ENCODE results near the gene TRIM26.

The TRIM26 gene

DNA sequence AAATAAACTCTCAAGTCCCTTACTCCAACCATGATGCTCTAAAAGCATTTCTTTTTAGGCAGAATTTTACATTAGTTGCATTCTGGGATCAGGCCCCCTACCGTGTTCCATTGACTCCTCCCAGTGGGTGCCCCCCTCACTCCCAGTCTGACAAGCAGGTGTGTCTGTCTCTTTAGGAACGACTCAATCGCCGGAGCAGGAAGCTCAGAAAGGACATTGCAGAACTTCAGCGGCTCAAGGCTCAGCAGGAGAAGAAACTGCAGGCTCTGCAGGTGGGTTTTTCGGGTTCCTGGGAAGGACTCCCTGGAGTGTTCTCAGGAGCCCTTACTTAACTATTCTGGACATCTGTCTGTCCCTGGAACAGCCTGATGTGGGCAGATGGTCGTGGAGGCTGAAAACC lies 67.4 kb downstream of the TRIM26 start:
- H3F3A ChIP-seq (ENCODE audit: insufficient read depth): no peaks in the 10 kb centered on the region

DNA sequence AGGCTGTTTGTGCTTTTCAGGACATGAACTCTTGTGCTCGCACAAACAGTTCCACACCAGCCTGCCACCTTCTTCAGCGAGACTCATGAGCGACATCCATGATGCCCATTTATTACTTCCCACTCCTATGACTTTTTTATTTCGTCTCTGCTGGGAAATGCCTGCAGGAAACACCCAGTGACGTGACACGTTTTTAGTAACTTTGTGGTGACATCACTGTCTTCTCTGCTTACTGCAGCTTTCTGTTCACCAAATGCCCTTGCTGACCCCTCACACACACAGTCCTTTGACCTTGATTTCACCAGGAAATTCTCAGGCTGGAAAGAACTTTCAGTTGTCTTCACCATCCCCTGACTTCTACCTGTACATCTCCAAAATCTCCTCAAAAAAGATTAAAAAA lies 68.4 kb downstream of the TRIM26 start:
- no peaks in the 10 kb centered on the region for H3F3A ChIP-seq (ENCODE audit: insufficient read depth)
- no peaks in the 10 kb centered on the region for H4K20me1 ChIP-seq (ENCODE audit: low read depth, low read length)
- H3K9ac ChIP-seq (ENCODE audit: low read length): no peak overlapping the region
- no peak overlapping the region for H3K27ac ChIP-seq (ENCODE audit: low read depth, low read length)
- no peaks in the 10 kb centered on the region for H3K36me3 ChIP-seq (ENCODE audit: low read length)
- no peak overlapping the region for H2AFZ ChIP-seq (ENCODE audit: low read depth, low read length, severe bottlenecking)
- no peak overlapping the region for H3K4me3 ChIP-seq (ENCODE audit: insufficient read depth, low read length, poor library complexity, severe bottlenecking)
- H3K4me2 ChIP-seq (ENCODE audit: low read depth, low read length, poor library complexity, severe bottlenecking): no peak overlapping the region
- no peak for TF ChIP-seq EZH2phosphoT487 (conservative IDR thresholded peaks at IDR 0.05; ENCODE audit: low read length)
- TF ChIP-seq, protein P1, sequence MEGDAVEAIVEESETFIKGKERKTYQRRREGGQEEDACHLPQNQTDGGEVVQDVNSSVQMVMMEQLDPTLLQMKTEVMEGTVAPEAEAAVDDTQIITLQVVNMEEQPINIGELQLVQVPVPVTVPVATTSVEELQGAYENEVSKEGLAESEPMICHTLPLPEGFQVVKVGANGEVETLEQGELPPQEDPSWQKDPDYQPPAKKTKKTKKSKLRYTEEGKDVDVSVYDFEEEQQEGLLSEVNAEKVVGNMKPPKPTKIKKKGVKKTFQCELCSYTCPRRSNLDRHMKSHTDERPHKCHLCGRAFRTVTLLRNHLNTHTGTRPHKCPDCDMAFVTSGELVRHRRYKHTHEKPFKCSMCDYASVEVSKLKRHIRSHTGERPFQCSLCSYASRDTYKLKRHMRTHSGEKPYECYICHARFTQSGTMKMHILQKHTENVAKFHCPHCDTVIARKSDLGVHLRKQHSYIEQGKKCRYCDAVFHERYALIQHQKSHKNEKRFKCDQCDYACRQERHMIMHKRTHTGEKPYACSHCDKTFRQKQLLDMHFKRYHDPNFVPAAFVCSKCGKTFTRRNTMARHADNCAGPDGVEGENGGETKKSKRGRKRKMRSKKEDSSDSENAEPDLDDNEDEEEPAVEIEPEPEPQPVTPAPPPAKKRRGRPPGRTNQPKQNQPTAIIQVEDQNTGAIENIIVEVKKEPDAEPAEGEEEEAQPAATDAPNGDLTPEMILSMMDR (IDR thresholded peaks at IDR 0.05; ENCODE audit: insufficient read depth, low read length, poor library complexity, severe bottlenecking): no peak
- 0 out of 2 replicates have a peak, but pooled peaks cover 4% of the 10 kb centered on the region for H3K27me3 ChIP-seq (ENCODE audit: low read length)
- H3K9me2 ChIP-seq (replicated peaks; ENCODE audit: insufficient read depth, low read length): no peaks in the 10 kb centered on the region
- H3K79me2 ChIP-seq (ENCODE audit: insufficient read depth, low read length): no peaks in the 10 kb centered on the region
- no peaks in the 10 kb centered on the region for H3K9me3 ChIP-seq (ENCODE audit: insufficient read depth, low read length)

More for the DNA sequence above, 67.4 kb downstream of the TRIM26 start:
- H3K4me2 ChIP-seq (ENCODE audit: low read depth, low read length, poor library complexity, severe bottlenecking): no peak overlapping the region
- no peak overlapping the region for H2AFZ ChIP-seq (ENCODE audit: low read depth, low read length, severe bottlenecking)
- no peaks in the 10 kb centered on the region for H3K9me3 ChIP-seq (ENCODE audit: insufficient read depth, low read length)
- H4K20me1 ChIP-seq (ENCODE audit: low read depth, low read length): no peaks in the 10 kb centered on the region
- H3K4me3 ChIP-seq (ENCODE audit: insufficient read depth, low read length, poor library complexity, severe bottlenecking): no peak overlapping the region
- TF ChIP-seq, protein P1 (IDR thresholded peaks at IDR 0.05; ENCODE audit: insufficient read depth, low read length, poor library complexity, severe bottlenecking): no peak
- TF ChIP-seq EZH2phosphoT487 (conservative IDR thresholded peaks at IDR 0.05; ENCODE audit: low read length): no peak
- H3K79me2 ChIP-seq (ENCODE audit: insufficient read depth, low read length): no peaks in the 10 kb centered on the region
- H3K9me2 ChIP-seq (replicated peaks; ENCODE audit: insufficient read depth, low read length): no peaks in the 10 kb centered on the region
- H3K36me3 ChIP-seq (ENCODE audit: low read length): no peaks in the 10 kb centered on the region
- 0 out of 2 replicates have a peak, but pooled peaks cover 4% of the 10 kb centered on the region for H3K27me3 ChIP-seq (ENCODE audit: low read length)
- no peak overlapping the region for H3K9ac ChIP-seq (ENCODE audit: low read length)
- H3K27ac ChIP-seq (ENCODE audit: low read depth, low read length): no peak overlapping the region

DNA sequence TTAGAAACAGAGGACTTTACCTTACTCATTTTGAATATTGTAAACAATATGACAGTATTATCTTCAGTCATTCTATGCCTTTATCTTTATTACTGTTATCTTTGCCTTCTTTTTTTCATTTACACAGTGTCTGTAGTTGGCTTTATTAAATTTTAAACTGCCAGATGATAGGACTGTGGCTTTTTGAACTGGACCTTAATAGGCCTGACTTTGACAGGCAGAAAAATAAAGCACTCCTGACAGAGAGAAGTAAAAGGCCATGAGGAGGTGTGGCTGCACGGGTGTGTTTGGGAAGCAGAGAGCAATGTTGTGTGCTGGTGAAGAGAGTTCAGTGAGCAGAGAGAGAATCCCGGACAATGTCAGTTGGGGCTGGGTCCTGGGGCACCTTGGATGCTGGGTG lies 69.4 kb downstream of the TRIM26 start:
- Histone ChIP-seq H3K36me3 (ENCODE audit: low read length) (no peaks in the 10 kb centered on the region), H3K4me3 (ENCODE audit: insufficient read depth, low read length, poor library complexity, severe bottlenecking) (no peak overlapping the region), H3K9me3 (ENCODE audit: insufficient read depth, low read length) (no peaks in the 10 kb centered on the region), H3K9me2 (replicated peaks; ENCODE audit: insufficient read depth, low read length) (no peaks in the 10 kb centered on the region), H3K27me3 (ENCODE audit: low read length) (0 out of 2 replicates have a peak, but pooled peaks cover 4% of the 10 kb centered on the region), H3F3A (ENCODE audit: insufficient read depth) (no peaks in the 10 kb centered on the region), H3K4me2 (ENCODE audit: low read depth, low read length, poor library complexity, severe bottlenecking) (no peak overlapping the region), H2AFZ (ENCODE audit: low read depth, low read length, severe bottlenecking) (no peak overlapping the region), H4K20me1 (ENCODE audit: low read depth, low read length) (no peaks in the 10 kb centered on the region), H3K79me2 (ENCODE audit: insufficient read depth, low read length) (no peaks in the 10 kb centered on the region), H3K9ac (ENCODE audit: low read length) (no peak overlapping the region), H3K27ac (ENCODE audit: low read depth, low read length) (no peak overlapping the region)
- TF ChIP-seq EZH2phosphoT487 (conservative IDR thresholded peaks at IDR 0.05; ENCODE audit: low read length): no peak
- TF ChIP-seq, protein P1 (IDR thresholded peaks at IDR 0.05; ENCODE audit: insufficient read depth, low read length, poor library complexity, severe bottlenecking): no peak

All from SU-DHL-6 (cell line).